Measurements from ENCODE around the gene RTP2. TPM values are rescaled to one million over a fixed set of nuclear protein-coding genes. Genes with fewer than 3 reads are reported as not detected.

RTP2 gene
- polyA plus RNA-seq (2013, experiment 1 of 2; ENCODE audit: insufficient read length) = not detected
- polyA plus RNA-seq (2013, experiment 2 of 2; ENCODE audit: insufficient read length) = not detected

- no peak for DNase-seq
These were observed at the start of gene RTP2 for GRCh38 chr3:187702507-187703033. Gene RTP2, minus strand, starts transcription at chr3:187702557. Its CDS starts 429 bp downstream, at chr3:187702128.

GRCh38 chr3:187750513-187751123 is 48.3 kb upstream of the RTP2 start:
- DNase-seq = no peak

GRCh38 chr3:187750006-187750512 is 47.7 kb upstream of the RTP2 start:
- DNase-seq = no peak

GRCh38 chr3:187748050-187748481 is 45.7 kb upstream of the RTP2 start:
- DNase-seq = peak; percentile 85

GRCh38 chr3:187747506-187747905 is 45.1 kb upstream of the RTP2 start:
- no peak for DNase-seq

GRCh38 chr3:187746442-187747281 is 44.3 kb upstream of the RTP2 start:
- no peak for DNase-seq

- no peak for DNase-seq
These were observed 43.7 kb upstream of the RTP2 start for GRCh38 chr3:187746059-187746441.

- DNase-seq = peak; percentile 98
These were observed 43.1 kb upstream of the RTP2 start, which contains the start of gene BCL6 for GRCh38 chr3:187745201-187746058. Gene BCL6, minus strand, starts transcription at chr3:187745468. Its CDS starts 11,775 bp downstream, at chr3:187733693.

- DNase-seq = peak; percentile 54
These were observed 42.1 kb upstream of the RTP2 start for GRCh38 chr3:187744169-187745151.

GRCh38 chr3:187743195-187744141 is 41.1 kb upstream of the RTP2 start:
- DNase-seq = peak; percentile 64

GRCh38 chr3:187742351-187743171 is 40.2 kb upstream of the RTP2 start:
- DNase-seq = no peak

GRCh38 chr3:187741403-187742350 is 39.3 kb upstream of the RTP2 start:
- DNase-seq = peak; percentile 80

- peak; percentile 65 for DNase-seq
These were observed 38.4 kb upstream of the RTP2 start for GRCh38 chr3:187740421-187741399.

GRCh38 chr3:187739561-187740332 is 37.4 kb upstream of the RTP2 start:
- DNase-seq = peak; percentile 87

- no peak for DNase-seq
These were observed 36.8 kb upstream of the RTP2 start for GRCh38 chr3:187739094-187739560.
